Skeletal muscle tissue (tissue), 4 donors: ENCODE data around the gene SYNGR2. TPM values are rescaled to one million over a fixed set of nuclear protein-coding genes. Genes with fewer than 3 reads are reported as not detected.

Experiments used
- H3K27ac ChIP-seq: one replicate; pipeline ENCODE4 v1.7.0; 2013; ENCODE audit warnings: mild to moderate bottlenecking, low read depth, low read length, inconsistent platforms
- H3K27me3 ChIP-seq, 3 donors: one replicate each; pipeline ENCODE4 v1.7.0; 2013; ENCODE audit warnings: low read length in 3 of 3; ENCODE audit not compliant: control insufficient read depth in 3 of 3, insufficient read depth in 3 of 3
- H3K36me3 ChIP-seq, 3 donors: one replicate each; pipeline ENCODE4 v1.7.0; 2013; ENCODE audit warnings: low read length in 3 of 3; ENCODE audit not compliant: control insufficient read depth in 3 of 3, insufficient read depth in 3 of 3
- H3K4me1 ChIP-seq, 3 donors: one replicate each; pipeline ENCODE4 v1.7.0; 2013; ENCODE audit warnings: low read length in 3 of 3, mild to moderate bottlenecking in 3 of 3; ENCODE audit not compliant: control insufficient read depth in 3 of 3, insufficient read depth in 3 of 3
- H3K4me3 ChIP-seq, 3 donors: one replicate each; pipeline ENCODE4 v1.7.0; 2013; ENCODE audit warnings: low read length in 3 of 3
- H3K9ac ChIP-seq, 3 donors: one replicate each; pipeline ENCODE4 v1.7.0; 2013; ENCODE audit warnings: low read length in 3 of 3, mild to moderate bottlenecking in 3 of 3, moderate library complexity in 2 of 3, low read depth in 1 of 3
- H3K9me3 ChIP-seq, 3 donors: one replicate each; pipeline ENCODE4 v1.7.0; 2013; ENCODE audit warnings: low read length in 3 of 3; ENCODE audit not compliant: control insufficient read depth in 3 of 3
- total RNA-seq: library from RNA; depleted of rRNA; stranded (reverse); fragments of >200 nt; gene quantifications from one replicate; pipeline ENCODE4 v1.2.3, GENCODE V29; 2014
- donor health status: Osteomylitis.

Gene SYNGR2
- total RNA-seq, 1 donor from 2014 or later, result 34.4 TPM

DNA sequence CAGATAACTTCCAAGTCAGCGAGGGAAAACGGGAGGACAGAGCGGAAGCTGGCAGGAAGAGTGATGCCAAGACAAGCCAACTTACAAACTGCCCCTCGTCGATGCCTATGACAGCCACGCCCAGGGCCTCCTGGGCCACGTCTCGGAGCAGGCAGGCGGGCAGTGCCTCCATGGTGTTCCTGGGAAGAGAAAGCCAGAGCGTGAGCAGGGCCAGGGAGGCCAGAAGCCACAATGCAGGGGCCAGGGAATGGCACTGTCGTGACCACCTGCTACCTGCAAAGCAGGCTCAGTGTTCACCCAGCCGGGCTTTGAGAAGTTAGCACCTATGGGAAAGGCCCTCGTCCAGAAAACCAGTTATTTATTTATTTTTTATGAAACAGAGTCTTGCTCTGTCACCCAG, 14.1 kb downstream of the SYNGR2 start:
- no peaks in the 10 kb centered on the region for H3K36me3 ChIP-seq
- no peak overlapping the region for H3K9ac ChIP-seq
- H3K27ac ChIP-seq, result no peak overlapping the region
- peaks cover 10 to 27% (median 25%) of the 10 kb centered on the region in 3 donors for H3K4me1 ChIP-seq
- no peak overlapping the region for H3K4me3 ChIP-seq
- H3K9me3 ChIP-seq, result no peaks in the 10 kb centered on the region
- no peaks in the 10 kb centered on the region for H3K27me3 ChIP-seq

DNA sequence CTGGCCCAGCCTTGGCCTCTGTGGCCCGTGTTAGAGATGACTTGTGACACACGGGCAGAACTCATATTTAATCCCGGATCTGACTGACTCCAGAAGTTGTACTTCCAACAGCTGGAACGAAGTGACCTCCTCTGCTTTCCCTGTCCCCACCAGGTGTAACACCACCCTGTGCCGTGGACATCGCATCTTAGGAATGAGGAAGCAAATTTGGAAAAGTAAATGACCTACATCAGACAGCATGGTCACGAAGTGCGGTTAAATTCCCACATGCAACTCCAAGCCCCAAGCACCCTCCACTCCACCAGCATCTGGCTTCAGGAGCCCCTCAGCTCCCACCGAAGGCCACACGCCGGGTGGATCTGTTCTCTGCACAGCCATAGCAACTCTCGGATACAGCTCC, 15.5 kb downstream of the SYNGR2 start:
- Histone ChIP-seq H3K4me1 (peaks cover 10 to 33% (median 25%) of the 10 kb centered on the region in 3 donors), H3K27me3 (no peaks in the 10 kb centered on the region), H3K36me3 (no peaks in the 10 kb centered on the region), H3K4me3 (no peak overlapping the region), H3K9me3 (no peaks in the 10 kb centered on the region), H3K27ac (no peak overlapping the region), H3K9ac (no peak overlapping the region)

GRCh38 chr17:78184351-78184750, 16.0 kb downstream of the SYNGR2 start:
- no peaks in the 10 kb centered on the region for H3K9me3 ChIP-seq
- no peaks in the 10 kb centered on the region for H3K36me3 ChIP-seq
- no peak overlapping the region for H3K4me3 ChIP-seq
- no peak overlapping the region for H3K27ac ChIP-seq
- H3K9ac ChIP-seq, result no peak overlapping the region
- H3K27me3 ChIP-seq, result no peaks in the 10 kb centered on the region
- H3K4me1 ChIP-seq, result peaks cover 10 to 30% (median 21%) of the 10 kb centered on the region in 3 donors

DNA sequence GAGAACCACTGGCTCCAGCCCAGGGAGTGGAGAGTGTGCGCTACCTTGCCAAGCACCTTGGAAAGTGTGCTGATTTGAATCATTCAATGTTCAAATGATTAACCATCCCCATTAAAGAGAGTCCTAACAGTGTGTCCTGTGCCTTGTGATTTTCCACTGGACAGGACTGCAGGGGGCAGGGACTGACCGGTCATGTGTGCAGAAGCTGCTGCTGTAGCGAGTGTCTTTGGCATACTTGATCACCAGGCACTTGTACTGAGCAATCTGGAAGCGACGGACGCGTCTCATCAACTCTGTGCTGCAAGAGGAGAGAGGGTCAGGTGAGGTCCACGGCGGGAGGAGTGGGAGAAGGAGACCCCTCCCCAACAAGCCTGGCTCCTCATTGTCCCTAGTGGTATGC, 16.5 kb downstream of the SYNGR2 start:
- no peaks in the 10 kb centered on the region for H3K9me3 ChIP-seq
- no peak overlapping the region for H3K27ac ChIP-seq
- H3K4me3 ChIP-seq, result no peak overlapping the region

DNA sequence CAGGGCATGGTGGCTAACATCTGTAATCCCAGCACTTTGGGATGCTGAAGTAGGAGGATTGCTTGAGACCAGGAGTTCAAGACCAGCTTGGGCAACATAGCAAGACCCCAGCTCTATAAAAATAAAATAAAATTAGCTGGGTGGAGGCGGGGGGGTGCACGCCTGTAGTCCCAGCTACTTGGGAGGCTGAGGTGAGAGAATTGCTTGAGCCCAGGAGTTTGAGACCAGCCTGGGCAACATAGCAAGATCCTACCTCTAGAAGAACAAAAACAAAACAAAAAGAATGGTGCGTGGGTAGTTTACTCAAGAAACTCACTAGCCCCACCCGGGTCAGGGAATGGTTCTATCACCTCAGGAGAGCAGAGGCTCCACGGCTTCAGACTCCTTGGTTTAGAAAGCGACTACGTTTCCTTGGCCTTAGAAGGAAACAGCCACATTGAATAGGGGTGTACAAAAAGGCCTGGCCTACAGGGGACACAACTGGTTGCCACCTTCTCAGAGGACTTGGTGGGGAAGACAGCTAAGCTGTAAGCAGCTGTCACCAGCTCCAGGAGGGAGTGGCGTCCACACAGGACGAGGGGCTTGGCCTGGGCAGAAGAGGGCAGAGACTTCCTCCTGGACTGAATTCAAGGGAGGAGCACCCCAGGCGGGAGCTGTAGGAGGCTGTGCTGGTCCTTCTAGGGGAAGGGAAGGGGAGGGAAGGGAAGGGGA, 17.8 kb downstream of the SYNGR2 start:
- H3K4me3 ChIP-seq, result peak overlapping the region; percentile 29 to 79 (median 69)
- H3K27me3 ChIP-seq, result no peaks in the 10 kb centered on the region
- no peak overlapping the region for H3K27ac ChIP-seq
- peaks cover 9 to 17% (median 10%) of the 10 kb centered on the region in 3 donors for H3K4me1 ChIP-seq
- H3K9me3 ChIP-seq, result no peaks in the 10 kb centered on the region
- H3K9ac ChIP-seq, result peak overlapping the region in 1 of 3 donors; percentile 25
- peaks cover 0 to 4% (median 3%) of the 10 kb centered on the region in 3 donors for H3K36me3 ChIP-seq

More for the DNA sequence above, 16.5 kb downstream of the SYNGR2 start:
- Histone ChIP-seq H3K9ac (no peak overlapping the region), H3K4me1 (peaks cover 10 to 25% (median 16%) of the 10 kb centered on the region in 3 donors), H3K27me3 (no peaks in the 10 kb centered on the region), H3K36me3 (no peaks in the 10 kb centered on the region)

DNA sequence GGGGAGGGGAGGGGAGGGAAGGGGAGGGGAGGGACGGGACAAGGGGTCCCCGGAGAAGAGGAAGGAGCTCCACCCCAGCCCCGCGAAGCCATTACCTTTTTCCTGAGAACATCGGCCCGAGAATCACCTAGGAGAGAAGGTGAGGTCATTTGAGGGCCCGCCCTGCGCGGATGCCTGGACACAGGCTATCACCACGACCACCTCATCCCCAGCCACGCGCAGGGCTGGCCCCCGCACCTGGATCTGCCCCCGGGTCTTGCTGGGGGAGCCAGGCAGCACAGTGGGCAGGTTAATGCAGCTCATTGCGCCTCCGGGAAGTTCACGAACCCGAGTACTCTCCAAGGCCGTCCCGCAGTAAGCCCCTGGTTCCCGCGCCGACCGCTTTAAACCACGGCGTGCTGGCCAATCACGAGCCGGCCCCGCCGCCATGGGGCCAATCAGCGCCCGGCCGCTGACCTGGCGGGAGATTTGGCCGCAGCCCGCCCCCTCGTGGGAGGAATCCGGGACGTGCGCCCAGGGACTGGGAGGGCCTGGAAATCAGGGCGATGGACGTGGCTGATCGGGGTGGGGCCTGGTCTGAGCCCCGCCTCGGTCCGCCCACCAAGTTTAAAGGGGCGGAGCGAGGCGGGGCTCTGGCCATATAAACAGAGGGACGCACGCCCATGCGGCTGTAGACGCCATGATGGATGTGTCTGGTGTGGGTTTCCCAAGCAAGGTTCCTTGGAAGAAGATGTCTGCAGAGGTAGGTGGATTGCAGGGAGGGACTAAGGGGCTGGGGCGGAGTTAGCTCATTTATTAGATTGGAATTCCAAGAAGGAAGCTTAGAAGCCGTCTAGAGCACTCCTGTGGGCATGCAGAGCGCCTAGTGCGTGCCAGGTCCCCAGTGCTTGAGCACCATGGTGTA, 18.6 kb downstream of the SYNGR2 start, which contains the start of the genes AFMID and TK1:
TSS of gene AFMID (plus strand) at position 671 of the 904 bp plus-strand sequence. CDS start at position 680, 9 bp downstream.
TSS of gene TK1 (minus strand) at position 361 of the 904 bp plus-strand sequence. CDS start at position 303, 58 bp downstream.
- Histone ChIP-seq H3K9ac (peak within 1 kb of the TSS in 2 of 3 donors; percentile 62 to 77), H3K4me1 (peaks cover 9 to 17% (median 10%) of the 10 kb centered on the region in 3 donors), H3K9me3 (no peaks in the 10 kb centered on the region), H3K27ac (peak within 1 kb of the TSS; percentile 58), H3K4me3 (peak within 1 kb of the TSS; percentile 75 to 84 (median 81)), H3K27me3 (no peaks in the 10 kb centered on the region), H3K36me3 (peaks cover 0 to 5% (median 4%) of the 10 kb centered on the region in 3 donors)

GRCh38 chr17:78196716-78197115, 28.3 kb downstream of the SYNGR2 start:
- H3K9ac ChIP-seq, result no peak overlapping the region
- no peaks in the 10 kb centered on the region for H3K9me3 ChIP-seq
- H3K27me3 ChIP-seq, result no peaks in the 10 kb centered on the region
- no peaks in the 10 kb centered on the region for H3K4me1 ChIP-seq
- H3K27ac ChIP-seq, result no peak overlapping the region
- peaks cover 6 to 20% (median 11%) of the 10 kb centered on the region in 3 donors for H3K36me3 ChIP-seq
- no peak overlapping the region for H3K4me3 ChIP-seq

DNA sequence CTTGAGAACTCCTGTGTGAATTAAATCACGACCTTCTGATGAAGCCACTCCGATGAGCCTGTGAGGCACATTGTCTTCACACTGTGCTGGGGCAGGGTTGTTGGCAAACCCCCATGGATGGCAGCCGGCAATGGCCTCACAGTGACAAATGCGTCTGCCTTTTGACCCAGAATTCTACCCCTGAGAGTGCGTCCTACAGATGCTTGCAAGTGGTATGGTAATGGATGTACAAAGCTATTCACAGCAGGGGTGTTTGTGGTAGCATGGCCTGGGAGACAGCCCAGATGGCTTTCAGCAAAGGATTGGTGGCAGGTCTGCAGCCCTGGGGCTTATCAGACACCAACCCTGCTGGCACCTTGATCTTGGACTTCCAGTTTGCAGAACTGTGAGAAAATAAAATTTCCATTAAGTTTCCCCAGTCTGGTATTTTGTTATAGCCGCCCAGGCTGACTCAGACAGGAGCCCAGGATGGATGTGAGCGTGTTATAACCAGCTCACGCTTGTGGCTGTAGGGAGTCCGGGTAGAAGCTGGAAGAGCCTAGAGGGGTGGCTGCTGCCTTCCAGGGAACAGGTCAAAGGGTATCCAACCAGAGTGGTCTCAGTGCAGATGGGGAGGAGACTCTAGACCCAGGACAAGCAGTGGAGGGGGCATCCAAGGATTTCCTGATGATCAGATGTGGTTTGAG, 28.9 kb downstream of the SYNGR2 start:
- H3K9me3 ChIP-seq, result no peaks in the 10 kb centered on the region
- H3K9ac ChIP-seq, result no peak overlapping the region
- H3K4me1 ChIP-seq, result no peaks in the 10 kb centered on the region
- no peaks in the 10 kb centered on the region for H3K27me3 ChIP-seq
- peaks cover 6 to 20% (median 11%) of the 10 kb centered on the region in 3 donors for H3K36me3 ChIP-seq
- H3K27ac ChIP-seq, result no peak overlapping the region
- no peak overlapping the region for H3K4me3 ChIP-seq

- Histone ChIP-seq H3K4me1 (no peaks in the 10 kb centered on the region), H3K27me3 (no peaks in the 10 kb centered on the region), H3K36me3 (peaks cover 6 to 30% (median 9%) of the 10 kb centered on the region in 3 donors), H3K27ac (no peak overlapping the region), H3K9me3 (no peaks in the 10 kb centered on the region), H3K9ac (no peak overlapping the region), H3K4me3 (no peak overlapping the region)
Observed at GRCh38 chr17:78200451-78200850, 32.1 kb downstream of the SYNGR2 start.
